PC-3 (cell line): ENCODE data around the gene MLIP.

Source experiments
- CTCF ChIP-seq: fragments of 300-600 bp; sonication (generic); conservative IDR thresholded peaks from 2 replicates; pipeline ENCODE4 v1.5.1; 2017; ENCODE audit warnings: antibody characterized with exemption, low read depth, mild to moderate bottlenecking, low read length
- EZH2 ChIP-seq: fragments of 300-600 bp; sonication (generic); IDR thresholded peaks from one replicate; pipeline ENCODE4 v1.6.1; 2017; ENCODE audit warnings: antibody characterized with exemption, mild to moderate bottlenecking, low read length; ENCODE audit not compliant: unreplicated experiment
- EZH2phosphoT487 ChIP-seq: fragments of 300-600 bp; sonication (generic); IDR thresholded peaks from 2 replicates; pipeline ENCODE4 v1.6.1; 2018; ENCODE audit warnings: mild to moderate bottlenecking, antibody characterized with exemption, low read length, borderline replicate concordance

DNA sequence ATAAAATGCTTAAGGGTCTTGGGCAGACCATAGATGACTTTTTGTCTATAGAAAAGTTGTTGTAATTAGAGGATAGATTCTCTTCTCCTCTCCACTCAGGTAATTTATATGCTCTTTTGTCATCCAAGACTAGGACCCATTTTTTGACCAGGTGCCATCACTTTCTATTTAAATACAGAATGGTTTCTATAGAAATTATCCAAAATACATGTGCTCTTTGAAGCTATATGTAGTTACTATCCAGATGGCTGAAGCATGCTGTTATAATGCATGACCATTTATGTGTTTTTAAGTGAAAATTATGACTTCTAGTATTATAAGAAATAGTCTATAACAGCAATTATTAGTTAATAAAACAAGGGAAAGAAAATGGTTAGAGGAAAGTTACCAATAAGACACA is 3.0 kb upstream of the MLIP start:
- TF ChIP-seq EZH2 (no peak), CTCF (no peak), EZH2phosphoT487 (no peak)
